ENCODE results near the gene FAM161A.
"Not testable (repeated sequence)": the region's sequence is repeated elsewhere in the genome, so short reads cannot be mapped to it uniquely, and the experiment has no call there.

The FAM161A gene

DNA sequence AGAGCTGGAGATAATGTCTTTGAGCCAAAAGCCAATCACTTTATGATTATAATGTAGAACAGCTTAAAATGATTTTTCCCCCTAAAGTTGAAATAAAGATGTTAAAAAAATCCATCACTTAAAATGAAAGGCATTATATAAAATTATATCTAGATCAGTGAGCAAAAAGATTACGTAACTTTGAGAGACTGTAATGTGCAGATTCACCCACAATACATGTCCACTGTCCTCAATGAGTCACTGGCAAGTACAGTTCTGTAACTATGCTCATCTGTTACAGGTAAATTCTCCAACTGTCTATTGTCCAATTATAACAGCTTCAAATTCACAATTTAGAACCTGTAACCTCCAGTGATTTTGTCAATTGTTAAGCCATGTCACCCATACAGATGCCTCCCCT, 19.0 kb downstream of the FAM161A start:
- DNase-seq (ENCODE audit: low spot score), result no peak

DNA sequence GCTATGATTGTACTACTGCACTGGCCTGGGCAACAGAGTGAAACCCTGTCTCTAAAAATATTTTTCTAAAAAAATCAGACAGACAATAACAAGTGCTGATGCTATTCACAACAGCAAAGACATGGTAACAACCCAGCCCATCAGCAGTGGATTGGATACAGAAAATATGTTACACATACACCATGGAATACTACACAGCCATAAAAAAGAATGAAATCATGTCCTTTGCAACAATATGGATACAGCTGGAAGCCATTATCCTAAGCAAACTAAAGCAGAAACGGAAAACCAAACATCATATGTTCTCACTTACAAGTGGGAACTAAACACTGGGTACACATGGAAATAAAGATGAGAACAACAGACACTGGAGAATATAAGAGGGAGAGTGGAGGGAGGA, 19.9 kb downstream of the FAM161A start:
- DNase-seq (ENCODE audit: low spot score), result no peak

DNA sequence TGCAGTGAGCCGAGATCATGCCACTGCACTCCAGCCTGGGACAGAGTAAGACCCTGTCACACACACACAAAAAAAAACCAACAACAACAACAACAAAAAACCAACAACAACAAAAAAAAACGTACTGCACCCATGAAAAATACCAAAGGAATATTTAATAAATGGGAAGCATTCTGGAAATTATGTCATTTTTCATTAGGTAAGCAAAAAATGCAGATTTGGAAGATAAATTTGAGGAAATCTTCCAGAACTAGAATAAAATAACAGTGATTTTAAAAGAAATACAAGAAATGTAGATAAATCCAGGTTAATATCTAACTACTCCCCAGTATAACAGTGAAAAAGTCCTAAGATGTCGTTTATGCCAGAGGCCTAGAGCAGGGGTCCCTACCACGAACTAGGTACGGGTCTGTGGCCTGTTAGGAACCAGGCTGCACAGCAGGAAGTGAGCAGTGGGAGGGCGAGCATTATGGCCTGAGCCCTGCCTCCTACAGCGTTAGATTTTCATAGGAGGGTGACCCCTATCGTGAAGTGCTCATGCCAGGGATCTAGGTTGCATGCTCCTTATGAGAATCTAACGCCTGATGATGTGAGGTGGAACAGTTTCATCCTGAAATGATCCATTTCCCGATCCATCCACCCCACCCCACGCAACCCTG, 21.5 kb downstream of the FAM161A start:
- DNase-seq (ENCODE audit: low spot score), result no peak

DNA sequence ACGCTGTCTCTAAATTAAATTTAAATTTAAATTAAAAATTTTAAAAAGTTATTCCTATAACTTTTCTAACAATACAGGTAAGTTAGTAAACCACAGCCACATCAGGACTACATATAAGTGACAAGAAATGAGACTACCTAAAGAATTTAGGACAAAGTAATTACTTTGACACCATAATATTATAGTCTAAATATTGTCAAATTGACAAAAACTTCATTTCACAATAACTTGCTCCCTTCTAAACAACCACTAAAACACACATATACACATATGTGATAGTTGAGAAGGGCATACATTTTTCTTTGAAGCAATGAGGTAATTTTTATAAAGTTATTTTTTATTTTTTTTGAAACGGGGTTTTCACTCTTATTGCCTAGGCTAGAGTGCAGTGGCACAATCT, 31.6 kb downstream of the FAM161A start:
- DNase-seq (ENCODE audit: low spot score), result no peak

DNA sequence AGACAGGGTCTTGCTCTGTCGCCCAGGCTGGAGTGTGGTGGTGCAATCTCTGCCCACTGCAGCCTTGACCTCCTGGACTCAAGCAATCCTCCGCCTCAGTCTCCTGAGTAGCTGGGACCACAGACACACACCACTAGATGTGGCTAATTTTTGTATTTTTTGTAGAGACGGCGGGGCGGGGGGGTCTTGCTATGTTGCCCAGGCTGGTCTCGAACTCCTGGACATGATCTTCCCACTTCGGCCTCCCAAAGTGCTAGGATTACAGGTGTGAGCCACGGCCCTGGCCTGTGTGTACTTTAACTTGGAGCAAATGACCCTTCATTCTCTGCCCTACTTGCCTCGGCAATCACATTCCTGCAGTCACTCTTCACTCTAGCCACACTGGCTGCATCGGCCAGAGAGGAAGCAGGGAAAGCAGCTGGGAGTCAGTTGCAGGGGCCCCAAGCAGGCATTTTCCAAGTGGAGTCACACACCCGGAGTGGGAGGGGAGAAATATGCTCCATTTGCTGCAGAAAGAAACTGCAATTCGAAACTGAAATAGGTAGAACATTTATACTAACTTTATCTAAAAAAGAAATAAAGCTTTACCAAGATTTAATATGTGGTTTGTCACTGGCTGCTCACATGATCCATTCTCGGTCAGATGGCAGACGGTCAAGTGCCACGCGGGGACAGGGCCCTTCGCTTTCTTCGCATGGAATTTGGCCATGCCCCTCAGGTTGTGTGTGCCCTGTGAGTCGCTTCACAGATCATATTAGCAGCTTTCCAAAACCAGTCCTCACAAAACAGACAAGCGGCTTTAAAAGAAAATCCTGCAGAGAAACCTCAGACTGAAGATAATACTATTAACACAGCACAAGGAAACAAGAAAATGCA, 37.1 kb downstream of the FAM161A start:
- no peak for DNase-seq (ENCODE audit: low spot score)

DNA sequence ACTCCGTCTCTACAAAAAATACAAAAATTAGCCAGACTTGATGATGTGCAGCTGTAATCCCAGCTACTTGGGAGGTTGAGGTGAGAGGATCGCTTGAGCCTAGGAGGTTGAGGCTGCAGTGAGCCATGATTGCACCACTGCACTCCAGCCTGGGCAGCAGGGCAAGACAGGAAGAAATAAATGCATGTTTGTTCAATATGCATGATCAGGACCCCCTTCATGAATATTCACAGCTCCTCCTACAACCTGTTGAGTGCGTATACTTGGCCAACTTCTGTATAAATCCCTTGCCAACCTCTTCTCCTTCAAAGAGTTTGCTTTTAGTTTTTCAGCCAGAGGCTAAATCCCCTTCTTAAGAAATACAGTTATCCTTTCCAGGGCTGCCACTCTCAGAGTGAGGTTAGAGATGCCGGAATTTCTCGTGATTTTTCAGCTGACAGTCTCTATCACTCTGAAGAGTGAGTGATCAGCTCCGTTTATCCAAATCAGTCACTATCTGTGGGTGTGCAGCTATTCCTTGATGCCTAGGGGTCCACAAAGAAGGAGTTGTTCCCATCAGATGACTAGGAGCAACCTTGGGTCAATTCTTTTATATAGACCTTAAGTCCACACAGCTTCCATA, 39.2 kb downstream of the FAM161A start:
- no peak for DNase-seq (ENCODE audit: low spot score)

DNA sequence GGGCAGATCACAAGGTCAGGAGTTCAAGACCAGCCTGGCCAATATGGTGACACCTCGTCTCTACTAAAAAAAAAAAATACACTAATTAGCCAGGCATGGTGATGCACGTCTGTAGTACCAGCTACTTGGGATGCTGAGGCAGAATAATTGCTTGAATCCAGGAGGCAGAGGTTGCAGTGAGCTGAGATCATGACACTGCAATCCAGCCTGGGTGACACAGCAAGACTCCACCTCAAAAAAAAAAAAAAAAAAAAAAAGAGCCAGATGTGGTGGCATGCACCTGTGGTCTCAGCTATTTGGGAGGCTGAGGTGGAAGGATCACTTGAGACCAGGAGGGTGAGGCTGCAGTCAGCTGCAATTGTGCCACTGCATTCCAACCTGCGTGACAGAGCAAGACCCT, 40.5 kb downstream of the FAM161A start:
- DNase-seq (ENCODE audit: low spot score), result not testable (repeated sequence)

DNA sequence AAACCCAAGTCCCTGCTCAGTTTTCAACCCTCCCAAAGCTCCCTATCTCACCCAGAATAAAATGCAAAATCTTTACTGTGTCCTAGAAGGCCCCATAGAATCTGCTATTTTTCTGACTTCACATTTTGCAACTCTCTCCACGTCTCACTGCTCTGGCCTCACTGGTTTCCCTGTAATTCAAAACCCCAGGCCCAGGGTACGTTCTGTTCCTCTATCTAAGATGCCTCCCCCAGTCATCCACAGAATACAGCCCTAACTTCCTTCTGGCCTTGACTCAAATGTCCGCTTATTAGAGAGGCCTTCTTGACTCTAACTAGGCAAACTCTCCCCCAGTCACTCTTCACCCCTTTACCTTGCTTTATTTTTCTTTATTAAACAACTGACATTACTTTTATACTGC, 42.0 kb downstream of the FAM161A start:
- no peak for DNase-seq (ENCODE audit: low spot score)

DNA sequence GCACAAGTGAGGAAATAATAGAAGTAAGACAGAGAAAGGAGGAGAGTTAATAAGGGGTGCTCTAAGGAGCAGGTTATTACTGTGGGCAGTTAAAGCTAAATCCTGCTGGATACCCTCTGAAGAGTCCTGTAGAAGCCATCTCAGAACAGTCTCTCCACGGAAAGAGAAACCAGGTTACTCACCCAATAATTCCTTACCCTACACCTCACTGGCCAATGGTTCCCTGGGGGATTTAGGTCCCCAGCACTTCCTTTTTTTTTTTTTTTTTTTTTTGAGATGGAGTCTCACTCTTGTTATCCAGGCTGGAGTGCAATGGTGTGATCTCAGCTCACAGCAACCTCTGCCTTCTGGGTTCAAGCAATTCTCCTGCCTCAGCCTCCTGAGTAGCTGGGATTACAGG, 43.7 kb downstream of the FAM161A start:
- DNase-seq (ENCODE audit: low spot score), result not testable (repeated sequence)

DNA sequence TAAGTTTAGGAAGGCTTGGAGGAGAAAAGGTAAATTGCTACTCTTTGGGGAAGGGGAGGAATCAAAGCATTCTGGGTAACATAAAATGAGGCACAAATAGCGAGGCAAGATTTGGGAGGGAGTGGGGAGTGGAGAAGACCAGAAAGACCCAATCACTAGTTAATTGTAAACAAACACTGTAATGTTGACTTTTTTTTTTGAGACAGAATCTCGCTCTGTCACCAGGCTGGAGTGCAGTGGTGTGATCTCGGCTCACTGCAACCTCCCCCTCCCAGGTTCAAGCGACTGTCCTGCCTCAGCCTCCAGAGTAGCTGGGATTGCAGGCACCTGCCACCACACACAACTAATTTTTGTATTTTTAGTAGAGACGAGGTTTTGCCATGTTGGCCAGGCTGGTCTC, 45.2 kb downstream of the FAM161A start:
- DNase-seq (ENCODE audit: low spot score), result not testable (repeated sequence)

DNA sequence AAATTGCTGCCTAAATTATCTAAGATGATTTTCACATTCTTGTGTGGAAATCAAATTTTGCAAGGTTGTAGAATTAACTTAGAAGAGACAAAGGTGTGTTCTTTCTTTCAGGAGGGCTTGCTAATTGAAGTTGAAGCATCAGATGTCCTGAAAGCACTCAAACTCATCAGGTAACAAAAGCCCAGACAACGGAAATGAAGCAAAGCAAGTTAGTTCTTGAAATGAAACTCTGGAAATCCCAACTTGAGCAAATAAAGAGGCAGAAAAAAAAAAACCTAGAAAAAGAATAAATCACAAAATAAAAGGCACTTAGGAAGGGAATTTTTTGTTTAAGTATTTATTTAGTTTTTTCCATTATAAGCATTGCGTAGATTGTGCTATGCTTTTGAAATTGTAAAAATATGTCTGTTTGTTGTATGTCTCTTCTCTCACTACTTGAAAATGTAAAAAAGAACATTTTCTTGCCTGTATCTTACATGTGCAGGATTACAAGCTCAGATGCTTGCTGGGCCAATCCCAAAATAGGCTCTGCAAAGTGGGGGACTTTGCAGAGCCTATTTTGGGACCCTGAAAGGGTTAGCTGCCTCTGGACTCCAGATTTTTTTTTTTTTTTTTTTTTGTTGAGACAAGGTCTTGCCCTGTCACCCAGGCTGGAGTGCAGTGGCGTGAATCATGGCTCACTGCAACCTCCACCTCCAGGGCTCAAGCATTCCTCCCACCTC, 46.7 kb downstream of the FAM161A start:
- DNase-seq (ENCODE audit: low spot score), result no peak

DNA sequence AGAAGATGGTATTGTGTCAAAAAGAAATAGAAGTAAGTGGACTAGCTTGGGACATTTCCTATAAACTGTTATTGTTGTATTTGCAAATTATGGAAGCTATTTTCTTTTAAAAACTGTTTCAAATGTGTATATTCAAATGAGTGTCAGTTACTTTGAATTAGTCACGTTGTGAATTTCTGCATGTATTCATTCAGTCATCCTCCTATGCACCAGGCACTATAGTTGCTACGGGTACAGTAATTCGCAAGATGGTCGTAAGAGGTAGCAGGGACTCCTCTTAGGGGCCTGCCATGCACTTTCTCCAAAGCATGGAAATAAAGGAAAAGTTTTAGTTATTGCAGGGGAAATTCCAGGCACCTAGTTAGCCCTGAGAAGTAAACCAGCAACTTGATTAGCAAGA, 51.3 kb downstream of the FAM161A start:
- DNase-seq (ENCODE audit: low spot score), result no peak

DNA sequence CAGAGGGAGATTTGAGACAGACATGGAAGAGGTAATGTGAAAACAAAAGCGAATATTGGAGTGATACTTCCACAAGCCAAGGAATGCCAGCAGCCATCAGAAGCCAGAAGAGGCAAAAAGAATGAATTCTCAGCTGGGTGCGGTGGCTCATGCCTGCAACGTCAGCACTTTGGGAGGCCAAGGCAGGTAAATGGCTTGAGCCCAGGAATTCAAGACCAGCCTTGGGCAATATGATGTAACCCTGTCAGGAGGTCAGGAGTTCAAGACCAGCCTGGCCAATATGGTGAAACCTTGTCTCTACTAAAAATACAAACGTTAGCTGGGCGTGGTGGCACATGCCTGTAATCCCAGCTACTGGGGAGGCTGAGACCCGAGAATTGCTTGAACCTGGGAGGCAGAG, 54.8 kb downstream of the FAM161A start:
- DNase-seq (ENCODE audit: low spot score), result no peak

DNA sequence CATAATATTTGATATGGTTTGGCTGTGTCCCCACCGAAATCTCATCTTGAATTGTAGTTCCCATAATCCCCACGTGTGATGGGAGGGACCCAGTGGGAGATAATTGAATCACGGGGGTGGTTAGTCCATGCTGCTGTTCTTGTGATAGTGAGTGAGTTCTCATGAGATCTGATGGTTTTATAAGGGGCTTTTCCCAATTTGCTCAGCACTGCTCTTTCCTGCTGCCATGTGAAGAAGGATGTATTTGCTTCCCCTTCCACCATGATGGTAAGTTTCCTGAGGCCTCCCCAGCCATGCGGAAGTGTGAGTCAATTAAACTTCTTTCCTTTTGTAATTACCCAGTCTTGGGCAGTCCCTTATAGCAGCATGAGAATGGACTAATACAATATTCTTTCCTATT, 56.4 kb downstream of the FAM161A start:
- DNase-seq (ENCODE audit: low spot score), result not testable (repeated sequence)

DNA sequence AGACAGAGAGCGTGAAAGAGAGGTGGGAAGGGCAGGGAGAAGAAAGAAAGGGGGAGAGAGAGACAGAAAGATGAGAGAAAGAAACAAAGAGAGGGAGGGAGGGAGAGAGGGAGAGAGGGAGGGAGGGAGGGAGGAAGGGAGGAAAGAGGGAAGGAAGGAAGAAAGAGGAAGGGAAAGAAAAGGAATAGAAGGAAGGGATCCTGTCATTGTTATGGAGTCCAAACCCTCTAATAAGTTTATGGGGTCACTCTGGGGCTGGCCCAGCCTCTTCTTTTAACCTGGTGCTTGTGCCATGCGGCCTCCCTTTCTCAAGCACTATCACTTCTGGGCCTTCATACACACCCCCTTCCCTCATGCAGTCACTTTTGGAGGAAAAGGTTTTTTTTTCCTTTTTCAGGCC, 58.5 kb downstream of the FAM161A start:
- DNase-seq (ENCODE audit: low spot score), result no peak

DNA sequence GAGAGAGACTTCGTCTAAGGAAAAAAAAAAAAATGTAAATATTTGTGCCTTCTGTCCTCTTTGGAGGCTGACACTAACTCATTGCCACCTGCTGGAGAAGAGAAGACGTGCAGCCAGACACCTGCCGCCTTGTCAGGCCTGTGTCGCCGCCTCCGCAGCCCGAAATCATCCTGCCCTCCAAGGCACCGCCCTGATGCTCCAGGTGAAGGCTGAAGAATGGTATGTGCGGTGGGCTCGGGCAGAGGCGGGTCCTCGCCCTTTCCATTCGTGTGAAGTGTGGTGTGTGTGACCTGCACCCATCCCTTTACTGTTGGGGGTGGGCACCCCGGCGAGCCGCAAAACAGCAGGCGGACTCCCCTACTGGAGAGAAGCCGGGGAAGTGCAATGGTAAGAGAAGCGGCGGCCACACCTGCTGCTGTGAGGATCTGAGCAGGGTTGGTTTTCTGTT, 60.4 kb downstream of the FAM161A start:
- peak; percentile 78 for DNase-seq (ENCODE audit: low spot score)

DNA sequence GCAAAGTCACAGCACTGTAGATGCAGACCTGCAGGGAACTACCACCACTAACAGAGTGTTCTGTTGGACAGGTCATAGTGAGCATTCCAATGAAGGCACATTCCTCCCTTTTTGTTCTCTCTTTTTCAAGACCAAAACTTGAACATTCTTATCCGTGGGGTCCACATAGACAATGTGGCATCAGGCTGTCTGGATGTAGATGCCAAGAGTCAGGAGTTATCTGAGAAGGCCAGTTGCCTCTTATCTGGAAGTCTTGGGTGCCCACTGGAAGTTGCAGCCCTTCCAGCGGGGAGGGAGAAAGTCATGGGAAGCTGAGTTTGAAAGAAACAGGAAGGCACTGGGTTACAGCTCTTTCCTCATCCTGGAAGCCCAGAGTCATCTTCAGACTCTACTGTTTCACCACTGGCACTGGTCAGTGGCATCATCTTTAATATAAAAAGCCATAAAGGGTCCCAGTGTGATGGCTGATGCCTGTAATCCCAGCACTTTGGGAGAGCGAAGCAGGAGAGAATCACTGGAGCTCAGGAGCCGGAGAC, 61.4 kb downstream of the FAM161A start:
- no peak for DNase-seq (ENCODE audit: low spot score)

DNA sequence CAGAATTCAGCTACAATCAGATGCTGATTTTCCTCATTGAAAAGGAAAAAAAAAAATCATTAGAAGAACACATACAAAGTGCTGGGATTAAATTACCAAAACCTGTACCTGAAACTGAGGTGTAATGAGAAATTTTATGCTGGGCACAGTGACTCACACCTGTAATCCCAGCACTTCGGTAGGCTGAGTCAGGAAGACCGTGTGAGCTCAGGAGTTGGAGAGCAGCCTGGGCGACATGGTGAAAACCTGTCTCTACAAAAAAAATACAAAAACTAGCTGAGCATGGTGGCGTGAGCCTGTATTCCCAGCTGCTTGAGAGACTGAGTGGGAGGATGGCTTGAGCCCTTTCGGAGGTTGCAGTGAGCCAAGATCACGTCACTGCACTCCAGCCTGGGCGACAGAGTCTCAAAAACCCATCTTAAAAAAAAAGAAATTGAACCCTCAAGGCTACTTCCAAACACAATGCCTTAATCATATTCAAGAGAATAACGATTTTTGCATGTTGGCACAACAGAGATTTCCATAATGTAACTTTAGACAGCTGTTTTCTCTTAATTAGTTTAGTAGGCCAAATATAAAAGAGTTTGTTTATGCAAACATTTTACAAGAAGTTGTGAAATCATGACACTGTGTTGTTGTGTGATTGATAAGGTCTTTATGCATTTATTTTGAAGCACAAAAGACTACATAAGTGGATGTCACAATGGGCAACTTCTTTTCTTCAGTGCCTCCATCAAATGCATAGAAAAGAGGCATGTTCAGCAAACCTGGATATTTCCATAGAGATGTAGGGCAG, 63.9 kb downstream of the FAM161A start:
- DNase-seq (ENCODE audit: low spot score), result no peak

DNA sequence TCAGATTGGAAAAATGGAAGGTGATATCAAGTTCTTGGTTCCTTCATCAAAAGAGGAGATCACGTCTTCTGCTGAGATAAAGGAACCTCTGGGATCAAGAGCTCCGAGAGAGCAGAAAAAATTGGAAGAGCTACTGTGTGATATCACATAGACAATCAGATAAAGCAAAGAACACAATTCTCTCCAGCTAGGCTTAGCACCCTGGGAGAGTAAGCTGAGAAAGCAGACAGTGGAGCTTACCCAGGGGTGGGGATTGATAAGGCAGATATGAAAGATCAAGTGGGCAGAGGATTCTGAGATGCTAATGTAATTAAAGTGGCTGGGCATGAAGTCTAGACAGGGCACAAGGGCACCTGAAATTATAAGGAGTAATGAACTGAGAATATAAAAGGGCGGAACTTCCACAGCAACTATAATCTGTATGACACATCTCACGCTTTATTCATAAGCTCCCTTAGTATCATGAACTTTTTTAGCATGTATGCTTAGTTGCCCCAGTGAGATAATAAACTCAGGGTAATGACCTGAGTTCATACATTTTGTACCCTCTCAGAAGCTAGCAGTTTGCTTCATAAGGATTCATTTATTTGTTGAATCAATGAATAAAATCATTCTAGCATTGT, 65.8 kb downstream of the FAM161A start:
- DNase-seq (ENCODE audit: low spot score), result no peak

DNA sequence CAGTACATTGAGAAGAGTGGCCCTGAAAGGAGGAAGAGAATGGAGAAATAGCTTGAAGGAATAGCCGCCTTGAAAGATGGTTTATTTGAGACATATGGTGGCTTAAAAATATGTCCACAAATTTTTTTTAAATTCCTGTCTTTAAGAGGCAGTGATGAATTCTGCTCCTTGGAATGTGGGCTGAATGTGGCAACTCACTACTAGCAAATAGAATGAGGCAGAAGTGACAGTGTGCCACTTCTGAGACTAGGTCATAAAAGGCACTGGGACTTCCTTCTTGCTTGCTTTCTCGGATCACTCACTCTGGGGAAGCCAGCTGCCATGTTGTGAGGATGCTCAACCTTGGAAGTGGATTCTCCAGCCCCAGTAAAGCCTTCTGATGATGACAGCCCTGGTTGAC, 67.0 kb downstream of the FAM161A start:
- DNase-seq (ENCODE audit: low spot score), result no peak

DNA sequence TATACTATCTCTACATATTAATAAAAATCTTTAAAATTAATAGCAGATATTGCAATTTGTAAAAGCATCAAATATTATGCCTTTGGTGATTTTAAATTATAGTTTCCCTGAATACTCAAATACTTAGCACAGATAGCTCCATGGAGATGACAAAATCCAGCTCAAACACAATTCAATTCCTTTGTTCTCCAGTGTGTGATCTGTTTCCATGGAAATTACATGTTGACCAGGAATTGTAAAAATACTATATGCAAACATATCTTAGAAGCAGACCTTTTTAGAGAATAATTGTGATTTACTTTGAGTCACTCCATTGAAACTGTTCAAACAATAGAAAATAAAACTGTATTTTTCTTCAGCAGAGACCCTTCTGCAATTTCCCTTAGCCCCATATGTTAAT, 68.3 kb downstream of the FAM161A start:
- no peak for DNase-seq (ENCODE audit: low spot score)

Data from activated CD4-positive, alpha-beta T cell treated with anti-CD3 and anti-CD28 coated beads, Interleukin-2, Interleukin-4, amounts not matched to agents 100 ng/mL and 50 ng/mL, durations not matched to agents 16 hours and 8 hours (primary cell).